Prostate gland (tissue), 2 donors: ENCODE measurements around the gene ERRFI1.

Experiments used
- CTCF ChIP-seq, 4 experiments: fragments of 200-600 bp in 2 of 4; fragments of 450-650 bp in 2 of 4; sonication (generic) in 2 of 4; IDR thresholded peaks; 1 replicate in 3 of 4; 2 replicates in 1 of 4; pipeline ENCODE4 v1.5.1; 2016 to 2019; ENCODE audit warnings: antibody characterized with exemption in 4 of 4, mild to moderate bottlenecking in 2 of 4, moderate library complexity in 2 of 4
- POLR2A ChIP-seq: fragments of 450-650 bp; IDR thresholded peaks from one replicate; pipeline ENCODE4 v1.6.1; 2016; ENCODE audit warnings: antibody characterized with exemption, mild to moderate bottlenecking
- POLR2AphosphoS5 ChIP-seq: sonication (generic); formaldehyde crosslinking; IDR thresholded peaks from one replicate; pipeline ENCODE4 v1.6.1; 2017; ENCODE audit warnings: antibody characterized with exemption

DNA sequence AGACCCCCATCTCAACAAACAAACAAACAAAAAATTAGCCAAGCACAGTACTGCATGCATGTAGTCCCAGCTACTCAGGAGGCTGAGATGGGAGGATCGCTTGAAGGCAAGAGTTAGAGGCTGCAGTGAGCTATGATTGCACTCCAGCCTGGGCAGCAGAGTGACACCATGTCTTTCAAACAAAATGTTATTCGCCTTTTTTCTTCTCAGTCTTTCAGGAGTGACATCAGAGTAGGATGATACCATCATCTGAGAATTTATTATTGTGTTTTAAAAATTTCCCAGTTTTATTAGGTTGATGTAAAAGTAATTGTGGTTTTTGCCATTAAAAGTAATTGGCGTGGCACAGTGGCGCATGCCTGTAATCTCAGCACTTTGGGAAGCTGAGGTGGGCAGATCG, 53.8 kb downstream of the ERRFI1 start:
- TF ChIP-seq CTCF (IDR thresholded peaks at IDR 0.05) (no peak), POLR2A (no peak), POLR2AphosphoS5 (no peak)
